Heart left ventricle (tissue), 13 donors: Measurements from ENCODE around the gene UGT2A1.

Experiments
- POLR2A ChIP-seq, 2 donors: fragments of 450-650 bp; IDR thresholded peaks; one replicate each; pipeline ENCODE4 v1.6.1; 2017; ENCODE audit warnings: antibody characterized with exemption in 2 of 2, mild to moderate bottlenecking in 2 of 2, moderate library complexity in 2 of 2
- TF ChIP-seq, protein P1 (sequence below), 12 donors: fragments of 200-600 bp; sonication (generic) in 4 of 12; IDR thresholded peaks; one replicate each; pipeline versions ENCODE4 v1.5.0 to v1.8.0; 2018 to 2022; ENCODE audit warnings: antibody characterized with exemption in 12 of 12, mild to moderate bottlenecking in 5 of 12
- donor health status: ischemic (EF 13 %, LVEDD 7.1; RV severe dilation, severe dysfunction).
- donor health status: DM: no; HTN: yes; CAD: no.
- donor health status: DM: no; HTN: no; CAD: no.
- donor health status: ischemic (EF 25% LVEDD 6.9; RV normal size, moderate dysfunction).
- donor health status: ischemic (EF 25% LVEDD 5.7; RV mildly dilated, moderate dysfunction).
- donor health status: ischemic (EF 35%, LVEDD 5.7; RV mildly dilated, moderate dysfunction).
- donor health status: nonischemic (EF 11% LVEDD 7.7; RV severe dilation, severe dysfunction).
- donor health status: DM: yes; HTN: yes; CAD: no.
- donor health status: PGD.
- donor health status: ischemic (EF 29% LVEDD 5.4; RV normal size, mild dysfunction).
- donor health status: nonischemic (EF 23%, LVEDD 6.1; RV moderate dilation, normal function).

DNA sequence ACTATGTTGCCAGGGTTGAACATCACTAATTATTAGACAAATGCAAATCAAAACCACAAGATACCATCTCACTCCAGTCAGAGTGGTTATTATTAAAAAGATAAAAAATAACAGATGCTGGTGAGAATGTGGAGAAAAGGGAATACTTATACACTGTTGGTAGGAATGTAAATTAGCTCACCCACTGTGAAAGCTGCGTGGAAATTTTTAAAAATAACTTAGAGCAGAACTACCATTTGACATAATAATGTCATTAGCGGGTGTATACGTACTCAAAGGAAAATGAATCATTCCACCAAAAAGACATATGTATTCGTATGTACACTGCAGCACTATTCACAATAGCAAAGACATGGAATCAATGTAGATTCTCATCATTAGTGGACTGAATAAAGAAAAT is 48.6 kb upstream of the UGT2A1 start:
- TF ChIP-seq, protein P1, sequence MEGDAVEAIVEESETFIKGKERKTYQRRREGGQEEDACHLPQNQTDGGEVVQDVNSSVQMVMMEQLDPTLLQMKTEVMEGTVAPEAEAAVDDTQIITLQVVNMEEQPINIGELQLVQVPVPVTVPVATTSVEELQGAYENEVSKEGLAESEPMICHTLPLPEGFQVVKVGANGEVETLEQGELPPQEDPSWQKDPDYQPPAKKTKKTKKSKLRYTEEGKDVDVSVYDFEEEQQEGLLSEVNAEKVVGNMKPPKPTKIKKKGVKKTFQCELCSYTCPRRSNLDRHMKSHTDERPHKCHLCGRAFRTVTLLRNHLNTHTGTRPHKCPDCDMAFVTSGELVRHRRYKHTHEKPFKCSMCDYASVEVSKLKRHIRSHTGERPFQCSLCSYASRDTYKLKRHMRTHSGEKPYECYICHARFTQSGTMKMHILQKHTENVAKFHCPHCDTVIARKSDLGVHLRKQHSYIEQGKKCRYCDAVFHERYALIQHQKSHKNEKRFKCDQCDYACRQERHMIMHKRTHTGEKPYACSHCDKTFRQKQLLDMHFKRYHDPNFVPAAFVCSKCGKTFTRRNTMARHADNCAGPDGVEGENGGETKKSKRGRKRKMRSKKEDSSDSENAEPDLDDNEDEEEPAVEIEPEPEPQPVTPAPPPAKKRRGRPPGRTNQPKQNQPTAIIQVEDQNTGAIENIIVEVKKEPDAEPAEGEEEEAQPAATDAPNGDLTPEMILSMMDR (IDR thresholded peaks at IDR 0.05), result no peak
- TF ChIP-seq POLR2A (IDR thresholded peaks at IDR 0.05), result no peak
